Mammary epithelial cell (primary cell): Measurements from ENCODE around the gene BID.

Experiments
- EZH2 ChIP-seq: IDR thresholded peaks from 2 replicates; pipeline ENCODE4 v1.6.1; 2012; ENCODE audit warnings: low read length, inconsistent platforms, borderline replicate concordance
- TF ChIP-seq, protein P1 (sequence below), 2 donors: IDR thresholded peaks in 1 of 2; conservative IDR thresholded peaks in 1 of 2; 2 replicates each; pipeline ENCODE4 v1.5.1; 2011 to 2012; ENCODE audit warnings: inconsistent platforms in 2 of 2, low read length in 2 of 2, mild to moderate bottlenecking in 2 of 2, control low read depth in 1 of 2, low read depth in 1 of 2; ENCODE audit not compliant: insufficient read depth in 1 of 2; ENCODE audit errors: extremely low read depth in 1 of 2

DNA sequence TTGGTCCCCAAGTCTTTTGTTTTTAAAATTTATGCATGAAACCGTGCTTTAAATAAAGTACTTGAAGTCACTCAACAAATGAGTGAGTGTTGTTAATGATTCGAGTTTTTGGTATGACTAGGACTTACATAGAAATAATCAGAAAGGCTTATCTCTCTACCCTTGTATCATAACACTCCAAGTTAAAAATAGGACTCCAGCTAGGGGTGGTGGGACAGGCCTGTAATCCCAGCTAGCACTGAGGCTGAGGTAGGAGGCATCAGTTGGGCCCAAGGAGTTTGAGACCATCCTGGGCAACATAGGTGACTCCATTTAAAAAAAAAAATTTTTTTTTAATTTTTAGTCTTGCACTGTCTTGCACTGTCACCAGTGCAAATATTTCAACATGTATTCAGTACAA lies 80.1 kb downstream of the BID start:
- TF ChIP-seq, protein P1, sequence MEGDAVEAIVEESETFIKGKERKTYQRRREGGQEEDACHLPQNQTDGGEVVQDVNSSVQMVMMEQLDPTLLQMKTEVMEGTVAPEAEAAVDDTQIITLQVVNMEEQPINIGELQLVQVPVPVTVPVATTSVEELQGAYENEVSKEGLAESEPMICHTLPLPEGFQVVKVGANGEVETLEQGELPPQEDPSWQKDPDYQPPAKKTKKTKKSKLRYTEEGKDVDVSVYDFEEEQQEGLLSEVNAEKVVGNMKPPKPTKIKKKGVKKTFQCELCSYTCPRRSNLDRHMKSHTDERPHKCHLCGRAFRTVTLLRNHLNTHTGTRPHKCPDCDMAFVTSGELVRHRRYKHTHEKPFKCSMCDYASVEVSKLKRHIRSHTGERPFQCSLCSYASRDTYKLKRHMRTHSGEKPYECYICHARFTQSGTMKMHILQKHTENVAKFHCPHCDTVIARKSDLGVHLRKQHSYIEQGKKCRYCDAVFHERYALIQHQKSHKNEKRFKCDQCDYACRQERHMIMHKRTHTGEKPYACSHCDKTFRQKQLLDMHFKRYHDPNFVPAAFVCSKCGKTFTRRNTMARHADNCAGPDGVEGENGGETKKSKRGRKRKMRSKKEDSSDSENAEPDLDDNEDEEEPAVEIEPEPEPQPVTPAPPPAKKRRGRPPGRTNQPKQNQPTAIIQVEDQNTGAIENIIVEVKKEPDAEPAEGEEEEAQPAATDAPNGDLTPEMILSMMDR (conservative IDR thresholded peaks at IDR 0.05 in 1 of 2, IDR thresholded peaks at IDR 0.05 in 1 of 2; ENCODE audit: extremely low read depth in 1 of 2, insufficient read depth in 1 of 2, low read depth in 1 of 2, low read length in 2 of 2), result no peak
- TF ChIP-seq EZH2, result no peak
